Brain microvascular endothelial cell (primary cell): Measurements from ENCODE around the gene PCDH15.

Source experiments
- DNase-seq: peaks from one replicate; pipeline ENCODE4 v3.0.0-alpha.2; 2020
- H3K27ac ChIP-seq: fragments of 250-450 bp; sonication (Bioruptor Pico); 2 replicates; pipeline ENCODE4 v1.5.1; 2020; ENCODE audit warnings: mild to moderate bottlenecking, moderate library complexity
- H3K27me3 ChIP-seq: fragments of 250-450 bp; sonication (Bioruptor Pico); replicated peaks from 2 replicates; pipeline ENCODE4 v1.5.1; 2020; ENCODE audit warnings: mild to moderate bottlenecking
- H3K36me3 ChIP-seq: fragments of 250-450 bp; sonication (Bioruptor Pico); replicated peaks from 2 replicates; pipeline ENCODE4 v1.5.1; 2020; ENCODE audit warnings: mild to moderate bottlenecking
- H3K4me3 ChIP-seq: 2 replicates; pipeline ENCODE4 v1.5.1; 2011; ENCODE audit warnings: low read depth, mild to moderate bottlenecking, control low read depth, low read length, moderate library complexity
- in situ Hi-C: cut with HindIII; loops from 2 replicates; pipeline ENCODE4 v1.10.0; 2017; ENCODE audit warnings: low sequenced_read_pairs, low pct_ligation_motif_present
- TF ChIP-seq, protein P1 (sequence below): IDR thresholded peaks from 2 replicates; pipeline ENCODE4 v1.5.1; 2011; ENCODE audit warnings: low read depth, mild to moderate bottlenecking, moderate library complexity, low read length, control low read depth, inconsistent platforms; ENCODE audit errors: missing control alignments

Gene PCDH15

DNA sequence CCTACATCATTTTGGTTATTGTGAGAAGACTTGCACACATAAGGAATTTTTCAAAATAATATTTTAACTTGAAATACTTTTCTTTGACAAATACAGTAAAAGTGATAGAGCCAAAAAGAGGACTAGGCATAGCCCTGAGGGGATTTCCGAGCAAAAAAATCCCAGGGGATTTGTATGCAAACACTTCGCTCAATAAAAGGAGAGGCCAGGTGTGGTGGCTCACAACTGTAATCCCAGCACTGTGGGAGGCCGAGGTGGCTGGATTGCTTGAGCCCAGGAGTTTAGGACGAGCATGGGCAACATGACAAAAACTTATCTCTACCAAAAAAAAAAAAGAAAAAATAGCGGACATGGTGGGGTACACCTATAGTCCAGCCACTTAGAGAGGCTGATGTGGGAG, 193.0 kb downstream of the PCDH15 start:
- Histone ChIP-seq H3K27me3 (no peaks in the 10 kb centered on the region), H3K36me3 (no peaks in the 10 kb centered on the region), H3K4me3 (no peak overlapping the region), H3K27ac (no peak overlapping the region)
- TF ChIP-seq, protein P1, sequence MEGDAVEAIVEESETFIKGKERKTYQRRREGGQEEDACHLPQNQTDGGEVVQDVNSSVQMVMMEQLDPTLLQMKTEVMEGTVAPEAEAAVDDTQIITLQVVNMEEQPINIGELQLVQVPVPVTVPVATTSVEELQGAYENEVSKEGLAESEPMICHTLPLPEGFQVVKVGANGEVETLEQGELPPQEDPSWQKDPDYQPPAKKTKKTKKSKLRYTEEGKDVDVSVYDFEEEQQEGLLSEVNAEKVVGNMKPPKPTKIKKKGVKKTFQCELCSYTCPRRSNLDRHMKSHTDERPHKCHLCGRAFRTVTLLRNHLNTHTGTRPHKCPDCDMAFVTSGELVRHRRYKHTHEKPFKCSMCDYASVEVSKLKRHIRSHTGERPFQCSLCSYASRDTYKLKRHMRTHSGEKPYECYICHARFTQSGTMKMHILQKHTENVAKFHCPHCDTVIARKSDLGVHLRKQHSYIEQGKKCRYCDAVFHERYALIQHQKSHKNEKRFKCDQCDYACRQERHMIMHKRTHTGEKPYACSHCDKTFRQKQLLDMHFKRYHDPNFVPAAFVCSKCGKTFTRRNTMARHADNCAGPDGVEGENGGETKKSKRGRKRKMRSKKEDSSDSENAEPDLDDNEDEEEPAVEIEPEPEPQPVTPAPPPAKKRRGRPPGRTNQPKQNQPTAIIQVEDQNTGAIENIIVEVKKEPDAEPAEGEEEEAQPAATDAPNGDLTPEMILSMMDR, result no peak
- in situ Hi-C loops, result no loop called here
- no peak for DNase-seq

DNA sequence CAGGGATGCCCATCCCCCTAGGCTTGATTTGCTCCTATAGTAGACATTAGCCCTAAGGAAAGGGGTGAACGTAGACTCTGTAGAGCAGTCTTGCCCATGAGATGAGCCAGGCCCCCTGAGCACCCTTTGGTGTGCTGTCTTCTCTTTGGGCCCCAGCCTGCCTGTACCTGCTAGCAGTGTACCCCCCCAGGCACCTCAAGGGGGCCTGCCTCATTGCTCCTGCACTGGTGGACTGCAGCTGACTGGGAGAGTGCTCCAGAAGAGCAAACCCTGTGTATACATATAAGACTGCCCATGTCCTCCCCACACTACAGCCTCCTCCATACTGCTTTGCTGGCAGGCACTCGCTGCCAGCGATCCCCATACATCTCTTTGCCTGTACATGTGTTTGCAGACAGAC, 206.7 kb downstream of the PCDH15 start:
- DNase-seq, result no peak
- Histone ChIP-seq H3K27me3 (no peaks in the 10 kb centered on the region), H3K4me3 (no peak overlapping the region), H3K27ac (no peak overlapping the region), H3K36me3 (no peaks in the 10 kb centered on the region)
- TF ChIP-seq, protein P1, result no peak
- in situ Hi-C loops, result no loop called here

DNA sequence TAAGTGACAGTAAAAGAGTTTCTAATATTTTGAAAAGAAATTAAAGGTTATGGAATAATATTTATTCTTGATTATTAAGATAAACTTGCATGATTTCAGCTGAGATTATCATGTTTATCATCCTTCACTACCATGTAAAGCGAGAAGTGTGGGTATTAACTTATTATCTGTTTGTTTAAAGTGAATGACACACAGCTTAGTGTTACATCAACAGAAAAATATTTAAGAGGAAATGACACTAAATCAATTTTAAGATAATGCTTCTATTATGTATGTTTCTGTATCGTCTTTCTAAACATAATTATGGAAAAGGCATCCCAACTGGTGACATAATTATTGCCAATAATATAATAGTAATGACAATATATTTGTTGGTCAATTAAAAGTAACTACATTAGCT, 213.1 kb downstream of the PCDH15 start:
- no peak overlapping the region for H3K27ac ChIP-seq
- no peaks in the 10 kb centered on the region for H3K27me3 ChIP-seq
- in situ Hi-C loops, result no loop called here
- H3K4me3 ChIP-seq, result no peak overlapping the region
- TF ChIP-seq, protein P1, result no peak
- no peak for DNase-seq
- H3K36me3 ChIP-seq, result no peaks in the 10 kb centered on the region

DNA sequence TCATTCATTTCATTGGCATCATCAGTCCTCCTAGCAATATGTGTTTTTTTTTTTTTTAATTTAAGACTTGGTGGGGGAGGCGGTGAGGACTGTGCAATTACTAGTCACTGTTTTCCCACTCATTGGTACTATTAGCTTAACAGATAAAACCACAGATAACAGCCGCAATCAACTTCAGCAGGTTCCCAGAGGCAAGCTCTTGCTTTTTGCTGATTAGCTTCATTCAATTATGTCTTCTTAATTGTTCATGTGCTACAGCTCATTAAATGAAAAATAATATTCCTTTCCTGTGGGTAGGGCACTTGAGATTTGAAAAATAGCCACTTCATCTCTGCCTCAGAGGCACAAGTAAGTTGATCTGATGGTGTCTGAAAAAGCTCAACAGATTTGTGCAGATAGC, 215.5 kb downstream of the PCDH15 start:
- Histone ChIP-seq H3K27me3 (no peaks in the 10 kb centered on the region), H3K27ac (no peak overlapping the region), H3K36me3 (no peaks in the 10 kb centered on the region), H3K4me3 (no peak overlapping the region)
- in situ Hi-C loops, result no loop called here
- TF ChIP-seq, protein P1, result no peak
- no peak for DNase-seq

DNA sequence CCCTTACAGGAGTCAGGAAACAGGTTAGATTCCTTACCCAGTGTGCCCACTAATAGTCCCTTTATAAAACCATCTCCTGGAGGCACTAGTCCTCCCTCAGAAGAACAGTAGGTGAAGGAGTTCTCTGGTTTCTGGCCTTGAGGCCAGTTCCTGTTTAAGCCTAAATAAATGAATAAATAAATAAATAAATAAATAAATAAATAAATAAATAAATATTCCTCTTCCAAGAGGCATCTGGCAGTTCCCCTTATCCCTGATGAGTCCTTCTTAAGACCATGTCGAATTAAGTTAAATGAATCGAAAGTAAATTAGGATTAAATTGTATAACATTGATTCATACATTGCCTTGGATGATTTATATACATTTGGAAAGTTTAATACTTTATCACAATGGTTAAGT, 223.3 kb downstream of the PCDH15 start:
- TF ChIP-seq, protein P1, result no peak
- Histone ChIP-seq H3K4me3 (no peak overlapping the region), H3K27me3 (no peaks in the 10 kb centered on the region), H3K27ac (no peak overlapping the region), H3K36me3 (no peaks in the 10 kb centered on the region)
- DNase-seq, result no peak
- in situ Hi-C loops, result no loop called here

DNA sequence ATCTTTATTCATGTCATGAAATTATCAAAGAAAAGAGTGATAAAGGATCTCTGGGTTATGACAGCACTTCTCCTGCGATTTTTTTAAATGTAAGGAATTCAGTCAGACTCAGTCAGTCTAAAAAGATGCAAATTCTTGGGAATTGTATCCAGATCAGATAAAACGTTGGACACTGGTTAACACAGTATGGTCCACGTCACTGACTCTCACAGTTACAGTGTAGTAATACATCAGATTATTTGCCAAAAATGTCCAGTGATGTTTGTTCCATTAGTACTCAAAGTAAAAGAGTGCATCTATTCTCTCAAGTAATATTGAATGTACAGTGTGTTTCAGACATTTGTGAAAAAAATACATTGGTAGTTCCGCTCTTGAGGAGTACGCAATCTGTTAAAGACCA, 224.5 kb downstream of the PCDH15 start:
- Histone ChIP-seq H3K4me3 (no peak overlapping the region), H3K27ac (no peak overlapping the region), H3K36me3 (no peaks in the 10 kb centered on the region), H3K27me3 (no peaks in the 10 kb centered on the region)
- in situ Hi-C loops, result no loop called here
- TF ChIP-seq, protein P1, result no peak
- DNase-seq, result no peak
